Measurements from ENCODE around the gene CAND2. TPM values are rescaled to one million over a fixed set of nuclear protein-coding genes. Genes with fewer than 3 reads are reported as not detected.

Gene CAND2
- total and polyA plus RNA-seq, 2 of the 8 experiments (the other 6 are each of a cell fraction or from before 2014, with no cell fraction given) = 8.7 TPM

- H3K9ac ChIP-seq (replicated peaks in 1 of 4; ENCODE audit: extremely low read depth in 1 of 4, low read depth in 3 of 4, low read length in 3 of 4) = no peak overlapping the region
- no peak overlapping the region for H3K23ac ChIP-seq (ENCODE audit: insufficient read length)
- CTCF ChIA-PET (ENCODE audit: partially characterized antibody) = interaction anchor here (0.6 to 21.3 kb wide), 7 partner anchors 10 to 1184 kb away, joined by 3 to 353 read pairs (median 4); partner anchors contain the start of gene RPL32
- H2BK120ac ChIP-seq (replicated peaks; ENCODE audit: low read depth, low read length) = no peak overlapping the region
- no peaks in the 10 kb centered on the region for H3K36me3 ChIP-seq (ENCODE audit: control insufficient read depth in 2 of 4, insufficient read depth in 4 of 4, low read length in 3 of 4)
- no peaks in the 10 kb centered on the region for H3K9me3 ChIP-seq (ENCODE audit: insufficient read depth in 2 of 2, low read depth in 1 of 2, low read length in 1 of 2)
- no peak overlapping the region for H4K91ac ChIP-seq (replicated peaks; ENCODE audit: insufficient read length, low read length)
- H3K56ac ChIP-seq (replicated peaks; ENCODE audit: insufficient read length, low read depth, low read length) = no peak overlapping the region
- peaks cover 0 to 12% (median 8%) of the 10 kb centered on the region in 4 experiments; a peak in 3 of 7 replicates for H3K27me3 ChIP-seq (replicated peaks in 1 of 4; ENCODE audit: control insufficient read depth in 3 of 4, extremely low read depth in 1 of 4, insufficient read depth in 3 of 4, low read length in 3 of 4)
- H2BK12ac ChIP-seq (ENCODE audit: low read depth, low read length) = no peak overlapping the region
- 88% methylated on average over 5 of the region's 5 CpGs; no CpG with 5 or more reads in 1 of the 2 experiments for WGBS, 2 experiments (ENCODE audit: extremely low coverage in 1 of 2, insufficient coverage in 1 of 2, insufficient read length in 1 of 2, insufficient replicate concordance in 2 of 2, low coverage in 1 of 2, low lambda C conversion rate in 2 of 2, missing lambda C conversion rate in 1 of 2)
- H3K27ac ChIP-seq (ENCODE audit: low read depth, low read length) = no peak overlapping the region
- no peak for DNase-seq (ENCODE audit: low read depth in 1 of 2, low spot score in 2 of 2)
- H3K79me1 ChIP-seq (ENCODE audit: low read depth, low read length) = no peaks in the 10 kb centered on the region
- H4K5ac ChIP-seq (ENCODE audit: insufficient read length, low read depth, low read length) = no peak overlapping the region
- peaks cover 0 to 3% (median 0%) of the 10 kb centered on the region in 4 experiments; a peak in 3 of 7 replicates for H3K4me1 ChIP-seq (replicated peaks in 1 of 4; ENCODE audit: control insufficient read depth in 3 of 4, insufficient read depth in 4 of 4, low read length in 3 of 4)
- H2BK5ac ChIP-seq (ENCODE audit: low read depth, low read length) = no peak overlapping the region
- no peak overlapping the region for H3K4me2 ChIP-seq (ENCODE audit: insufficient read depth in 1 of 2, low read depth in 2 of 2, low read length in 2 of 2)
- H4K8ac ChIP-seq (ENCODE audit: extremely low read depth, insufficient read depth, low read length) = no peak overlapping the region
- H2AK5ac ChIP-seq (ENCODE audit: low read depth, low read length) = no peak overlapping the region
- no peak overlapping the region for H3K14ac ChIP-seq (ENCODE audit: insufficient read length)
- H2BK15ac ChIP-seq (ENCODE audit: low read length) = no peak overlapping the region
- no peak overlapping the region for H3K18ac ChIP-seq (ENCODE audit: extremely low read depth, low read length)
- H4K20me1 ChIP-seq (replicated peaks in 1 of 2; ENCODE audit: control insufficient read depth in 1 of 2, insufficient read depth in 2 of 2, low read length in 2 of 2) = peaks cover 0 to 3% of the 10 kb centered on the region in 2 experiments
- no peaks in the 10 kb centered on the region; the same call in 1 of the 2 replicates for H3K23me2 ChIP-seq (ENCODE audit: low read depth, low read length)
- H2BK20ac ChIP-seq (ENCODE audit: low read length) = no peak overlapping the region
- POLR2A ChIA-PET (ENCODE audit: partially characterized antibody) = interaction anchor here (1.2 to 1.8 kb wide), 5 partner anchors 13 to 43 kb away, joined by 3 to 7 read pairs (median 6); partner anchors contain the start of gene RPL32
- H3K4me3 ChIP-seq (ENCODE audit: extremely low read depth in 1 of 4, insufficient read depth in 2 of 4, low read depth in 3 of 4, low read length in 4 of 4) = no peak overlapping the region
- no peaks in the 10 kb centered on the region for H3K79me2 ChIP-seq (ENCODE audit: control insufficient read depth in 1 of 2, insufficient read depth in 2 of 2, low read length in 2 of 2)
- H2AFZ ChIP-seq (ENCODE audit: low read length) = no peak overlapping the region
- H3K4ac ChIP-seq (replicated peaks; ENCODE audit: insufficient read length, low read depth, low read length) = no peak overlapping the region
- no peak for FAIRE-seq
- TF ChIP-seq EGR1 (IDR thresholded peaks at IDR 0.05; ENCODE audit: borderline replicate concordance, low read depth, low read length) = no peak
- no peak for TF ChIP-seq GABPA (IDR thresholded peaks at IDR 0.05; ENCODE audit: borderline replicate concordance, insufficient read depth, low read length)
- no peak for TF ChIP-seq CHD1 (IDR thresholded peaks at IDR 0.05; ENCODE audit: low read depth, low read length)
- no peak for TF ChIP-seq SP2 (IDR thresholded peaks at IDR 0.05; ENCODE audit: low read length)
- TF ChIP-seq KDM5A (IDR thresholded peaks at IDR 0.05; ENCODE audit: low read length) = no peak
- no peak for TF ChIP-seq POLR2A (IDR thresholded peaks at IDR 0.05; ENCODE audit: control extremely low read depth in 1 of 2, low read depth in 2 of 2, low read length in 2 of 2)
- no peak for TF ChIP-seq SRF (IDR thresholded peaks at IDR 0.05; ENCODE audit: low read depth, low read length)
- TF ChIP-seq SUZ12 (IDR thresholded peaks at IDR 0.05; ENCODE audit: low read length) = no peak
- no peak for TF ChIP-seq RXRA (IDR thresholded peaks at IDR 0.05; ENCODE audit: insufficient read depth, low read depth, low read length)
- TF ChIP-seq JUN (IDR thresholded peaks at IDR 0.05; ENCODE audit: low read depth, low read length) = no peak
- TF ChIP-seq CTBP2 (IDR thresholded peaks at IDR 0.05; ENCODE audit: borderline replicate concordance, insufficient read depth, insufficient read length, low read length) = no peak
- no peak for TF ChIP-seq GTF2F1 (IDR thresholded peaks at IDR 0.05; ENCODE audit: borderline replicate concordance, low read depth, low read length)
- no peak for TF ChIP-seq SIX5 (IDR thresholded peaks at IDR 0.05; ENCODE audit: low read depth, low read length)
- TF ChIP-seq EZH2 (IDR thresholded peaks at IDR 0.05; ENCODE audit: low read depth, low read length, severe bottlenecking) = no peak
Observed at GRCh38 chr3:12879191-12879815, 82.8 kb downstream of the CAND2 start.

Data from H1 (cell line).